ENCODE measurements around the gene OPRD1. TPM values are rescaled to one million over a fixed set of nuclear protein-coding genes. Genes with fewer than 3 reads are reported as not detected.

The OPRD1 gene
- total RNA-seq, 1 donor from 2014 or later: not detected

DNA sequence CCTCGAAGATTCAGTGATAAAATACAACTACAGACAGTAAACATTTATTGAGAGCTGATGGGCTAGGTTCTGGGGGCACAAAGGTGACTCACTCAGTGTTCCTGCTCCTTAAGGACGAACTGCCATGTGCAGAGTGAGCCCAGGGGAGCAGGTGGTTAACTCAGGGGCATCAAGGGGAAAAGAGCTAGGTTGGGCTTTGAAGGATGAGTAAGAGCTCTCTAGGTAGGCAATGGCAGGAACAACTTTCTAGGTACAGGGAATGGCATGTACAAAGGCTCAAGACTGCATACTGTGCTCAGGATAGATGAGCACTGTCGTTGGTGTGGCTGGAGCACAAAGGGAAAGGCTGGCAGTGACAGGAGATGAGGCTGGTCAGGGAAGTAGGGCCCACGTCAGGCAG, 85.8 kb downstream of the OPRD1 start:
- DNase-seq: no peak
- H3K9me3 ChIP-seq: no peaks in the 10 kb centered on the region
- H3K4me3 ChIP-seq: no peak overlapping the region
- H3K27ac ChIP-seq: no peak overlapping the region
- no peak for TF ChIP-seq CTCF (IDR thresholded peaks at IDR 0.05)
- peaks cover 29% of the 10 kb centered on the region for H3K4me1 ChIP-seq
- no peak for ATAC-seq
- no peaks in the 10 kb centered on the region for H3K27me3 ChIP-seq (ENCODE audit: low read depth)
- no peaks in the 10 kb centered on the region for H3K36me3 ChIP-seq
- intact Hi-C loops (cut with DNase I): no loop called here

- no peak overlapping the region for H3K4me3 ChIP-seq
- no peak for TF ChIP-seq CTCF (IDR thresholded peaks at IDR 0.05)
- H3K36me3 ChIP-seq: no peaks in the 10 kb centered on the region
- peaks cover 29% of the 10 kb centered on the region for H3K4me1 ChIP-seq
- no peaks in the 10 kb centered on the region for H3K9me3 ChIP-seq
- intact Hi-C loops (cut with DNase I): no loop called here
- H3K27ac ChIP-seq: peak overlapping the region; percentile 15
- ATAC-seq: peak; percentile 8 to 26
- no peaks in the 10 kb centered on the region for H3K27me3 ChIP-seq (ENCODE audit: low read depth)
- DNase-seq: no peak
Observed at GRCh38 chr1:28898405-28898881, 86.5 kb downstream of the OPRD1 start.

DNA sequence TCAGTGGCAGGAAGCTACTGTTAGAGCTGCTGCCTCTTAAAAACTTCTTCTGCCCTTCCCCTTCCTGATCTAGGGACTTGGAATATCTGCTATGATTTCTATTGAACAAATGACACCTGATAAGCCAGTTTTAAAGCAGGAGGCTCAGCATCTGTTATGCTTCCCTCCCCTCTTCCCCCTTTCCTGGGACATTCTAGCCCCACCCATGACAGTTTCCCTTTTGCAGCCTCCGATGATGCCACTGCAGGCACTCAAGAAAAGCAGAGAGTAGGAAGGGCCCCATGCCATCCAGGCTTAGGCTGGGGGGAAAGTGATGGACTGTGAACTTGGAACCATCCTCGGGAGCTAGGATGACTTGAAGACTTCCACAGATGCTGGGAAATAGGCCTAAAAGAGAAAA, 87.3 kb downstream of the OPRD1 start:
- Histone ChIP-seq H3K27ac (peak overlapping the region; percentile 15), H3K36me3 (no peaks in the 10 kb centered on the region), H3K4me3 (no peak overlapping the region), H3K4me1 (peaks cover 29% of the 10 kb centered on the region), H3K27me3 (ENCODE audit: low read depth) (no peaks in the 10 kb centered on the region), H3K9me3 (no peaks in the 10 kb centered on the region)
- no peak for ATAC-seq
- DNase-seq: no peak
- TF ChIP-seq CTCF (IDR thresholded peaks at IDR 0.05): no peak
- intact Hi-C loops (cut with DNase I): no loop called here

- Histone ChIP-seq H3K27ac (no peak overlapping the region), H3K4me1 (peaks cover 29% of the 10 kb centered on the region), H3K27me3 (ENCODE audit: low read depth) (no peaks in the 10 kb centered on the region), H3K4me3 (no peak overlapping the region), H3K9me3 (no peaks in the 10 kb centered on the region), H3K36me3 (no peaks in the 10 kb centered on the region)
- no peak for TF ChIP-seq CTCF (IDR thresholded peaks at IDR 0.05)
- intact Hi-C loops (cut with DNase I): no loop called here
- no peak for ATAC-seq
- no peak for DNase-seq
Observed at GRCh38 chr1:28900562-28900961, 88.6 kb downstream of the OPRD1 start.

GRCh38 chr1:28902738-28903137, 90.8 kb downstream of the OPRD1 start:
- Histone ChIP-seq H3K4me1 (peaks cover 21% of the 10 kb centered on the region), H3K27me3 (ENCODE audit: low read depth) (no peaks in the 10 kb centered on the region), H3K27ac (no peak overlapping the region), H3K36me3 (no peaks in the 10 kb centered on the region), H3K4me3 (no peak overlapping the region), H3K9me3 (no peaks in the 10 kb centered on the region)
- DNase-seq: no peak
- TF ChIP-seq CTCF (IDR thresholded peaks at IDR 0.05): no peak
- intact Hi-C loops (cut with DNase I): no loop called here
- no peak for ATAC-seq

Data from lower lobe of right lung (tissue), 2 donors.